Inflammatory macrophage (primary cell): ENCODE results near the gene GRM8.
"Not testable (repeated sequence)": the region's sequence is repeated elsewhere in the genome, so short reads cannot be mapped to it uniquely, and the experiment has no call there.

Experiments used
- DNase-seq, 2 donors: peaks; one replicate each; pipeline ENCODE4 v3.0.0-alpha.2; 2020 to 2022

Gene GRM8

GRCh38 chr7:126908564-126908963 lies 344.2 kb downstream of the GRM8 start:
- not testable (repeated sequence) for DNase-seq

GRCh38 chr7:126907657-126908056 lies 345.1 kb downstream of the GRM8 start:
- not testable (repeated sequence) for DNase-seq

- not testable (repeated sequence) for DNase-seq
These were observed 347.5 kb downstream of the GRM8 start for GRCh38 chr7:126905255-126905654.

GRCh38 chr7:126901041-126901765 lies 351.5 kb downstream of the GRM8 start:
- not testable (repeated sequence) for DNase-seq

- not testable (repeated sequence) for DNase-seq
These were observed 364.8 kb downstream of the GRM8 start for GRCh38 chr7:126887980-126888379.

- not testable (repeated sequence) for DNase-seq
These were observed 365.2 kb downstream of the GRM8 start for GRCh38 chr7:126887560-126887959.

- not testable (repeated sequence) for DNase-seq
These were observed 370.0 kb downstream of the GRM8 start for GRCh38 chr7:126882730-126883129.

- not testable (repeated sequence) for DNase-seq
These were observed 370.8 kb downstream of the GRM8 start for GRCh38 chr7:126881908-126882307.

- DNase-seq: no peak
These were observed 371.4 kb downstream of the GRM8 start for GRCh38 chr7:126881315-126881714.

- not testable (repeated sequence) for DNase-seq
These were observed 376.2 kb downstream of the GRM8 start for GRCh38 chr7:126876536-126876935.

GRCh38 chr7:126856691-126857291 lies 395.9 kb downstream of the GRM8 start:
- DNase-seq: peak in 1 of 2 donors; percentile 3

- DNase-seq: no peak
These were observed 407.4 kb downstream of the GRM8 start for GRCh38 chr7:126845331-126845730.

- DNase-seq: no peak
These were observed 408.9 kb downstream of the GRM8 start for GRCh38 chr7:126843883-126844282.

GRCh38 chr7:126843336-126843735 lies 409.4 kb downstream of the GRM8 start:
- no peak for DNase-seq

- no peak for DNase-seq
These were observed 410.3 kb downstream of the GRM8 start for GRCh38 chr7:126842451-126842850.

GRCh38 chr7:126840869-126841268 lies 411.9 kb downstream of the GRM8 start:
- DNase-seq: no peak

- DNase-seq: no peak
These were observed 413.1 kb downstream of the GRM8 start for GRCh38 chr7:126839624-126840023.

GRCh38 chr7:126838194-126838593 lies 414.5 kb downstream of the GRM8 start:
- DNase-seq: no peak

- DNase-seq: not testable (repeated sequence)
These were observed 421.5 kb downstream of the GRM8 start for GRCh38 chr7:126831241-126831640.

GRCh38 chr7:126820925-126821324 lies 431.8 kb downstream of the GRM8 start:
- DNase-seq: no peak

GRCh38 chr7:126819197-126819484 lies 433.6 kb downstream of the GRM8 start:
- DNase-seq: no peak

GRCh38 chr7:126818393-126819196 lies 434.1 kb downstream of the GRM8 start:
- DNase-seq: no peak

- DNase-seq: no peak
These were observed 443.6 kb downstream of the GRM8 start for GRCh38 chr7:126809188-126809587.

- no peak for DNase-seq
These were observed 446.1 kb downstream of the GRM8 start for GRCh38 chr7:126806614-126807013.
